HepG2 (cell line): Measurements from ENCODE around the gene RPA1. TPM values are rescaled to one million over a fixed set of nuclear protein-coding genes. Genes with fewer than 3 reads are reported as not detected.

Experiments
- CSRNP1 ChIP-seq: sonication (generic); formaldehyde crosslinking; IDR thresholded peaks from 2 replicates; pipeline ENCODE4 v1.8.1; 2023; ENCODE audit warnings: mild to moderate bottlenecking, missing genetic modification reagents
- GLMP ChIP-seq: sonication (generic); formaldehyde crosslinking; IDR thresholded peaks from 2 replicates; pipeline ENCODE4 v1.9.0; 2021; ENCODE audit warnings: missing genetic modification reagents, mild to moderate bottlenecking, borderline replicate concordance
- HOMEZ ChIP-seq: IDR thresholded peaks from 2 replicates; pipeline ENCODE4 v1.6.1; 2016; ENCODE audit warnings: low read depth
- KAT7 ChIP-seq: IDR thresholded peaks from 2 replicates; pipeline ENCODE4 v1.6.1; 2018; ENCODE audit warnings: borderline replicate concordance, missing compliant biosample characterization
- KLF6 ChIP-seq: IDR thresholded peaks from 2 replicates; pipeline ENCODE4 v1.8.0; 2016; ENCODE audit warnings: missing biosample characterization, missing genetic modification reagents
- LBX2 ChIP-seq: sonication (generic); formaldehyde crosslinking; IDR thresholded peaks from 2 replicates; pipeline ENCODE4 v1.5.0; 2020; ENCODE audit warnings: missing genetic modification reagents, mild to moderate bottlenecking, borderline replicate concordance
- MNT ChIP-seq: fragments of 450-650 bp; IDR thresholded peaks from 2 replicates; pipeline ENCODE4 v1.6.1; 2016
- NCOA5 ChIP-seq: sonication (generic); formaldehyde crosslinking; IDR thresholded peaks from 2 replicates; pipeline ENCODE4 v1.4.0; 2020; ENCODE audit warnings: missing genetic modification reagents
- NR2F1 ChIP-seq, 2 experiments: fragments of 450-650 bp in 1 of 2; formaldehyde crosslinking in 1 of 2; IDR thresholded peaks; 2 replicates each; pipeline versions ENCODE4 v1.5.0 to v1.6.1; 2016 to 2020; ENCODE audit warnings: mild to moderate bottlenecking in 1 of 2, missing compliant biosample characterization in 1 of 2, missing genetic modification reagents in 1 of 2, moderate library complexity in 1 of 2
- POGZ ChIP-seq: sonication (generic); formaldehyde crosslinking; IDR thresholded peaks from 2 replicates; pipeline ENCODE4 v1.4.0; 2020; ENCODE audit warnings: mild to moderate bottlenecking, missing genetic modification reagents
- POLR2AphosphoS2 ChIP-seq: IDR thresholded peaks from 2 replicates; pipeline ENCODE4 v1.6.1; 2011; ENCODE audit warnings: low read depth, low read length, improper control_type of control experiment
- RBFOX2 ChIP-seq: fragments of 200-400 bp; formaldehyde crosslinking; IDR thresholded peaks from 2 replicates; pipeline ENCODE4 v1.6.1; 2017; ENCODE audit warnings: low read depth, mild to moderate bottlenecking, low read length
- RFXAP ChIP-seq: sonication (generic); formaldehyde crosslinking; IDR thresholded peaks from 2 replicates; pipeline ENCODE4 v1.4.0; 2020; ENCODE audit warnings: missing genetic modification reagents, borderline replicate concordance
- SALL1 ChIP-seq: sonication (generic); formaldehyde crosslinking; IDR thresholded peaks from 2 replicates; pipeline ENCODE4 v1.8.0; 2022; ENCODE audit warnings: mild to moderate bottlenecking, missing genetic modification reagents
- ZBTB1 ChIP-seq: sonication (generic); formaldehyde crosslinking; IDR thresholded peaks from 2 replicates; pipeline ENCODE4 v1.4.0; 2020; ENCODE audit warnings: missing genetic modification reagents, borderline replicate concordance
- ZFP36L1 ChIP-seq: sonication (generic); formaldehyde crosslinking; IDR thresholded peaks from 2 replicates; pipeline ENCODE4 v1.8.0; 2022; ENCODE audit warnings: mild to moderate bottlenecking, missing genetic modification reagents, moderate library complexity
- ZNF143 ChIP-seq: sonication (generic); formaldehyde crosslinking; IDR thresholded peaks from 2 replicates; pipeline ENCODE4 v1.4.0; 2020; ENCODE audit warnings: missing genetic modification reagents
- ZNF253 ChIP-seq: sonication (generic); formaldehyde crosslinking; IDR thresholded peaks from 2 replicates; pipeline ENCODE4 v1.8.0; 2022; ENCODE audit warnings: mild to moderate bottlenecking, missing genetic modification reagents, borderline replicate concordance
- ZNF572 ChIP-seq: sonication (generic); formaldehyde crosslinking; IDR thresholded peaks from 2 replicates; pipeline ENCODE4 v1.5.1; 2020; ENCODE audit warnings: mild to moderate bottlenecking, missing genetic modification reagents
- ZNF652 ChIP-seq: IDR thresholded peaks from 2 replicates; pipeline ENCODE4 v1.6.1; 2016; ENCODE audit warnings: low read depth, borderline replicate concordance
- ZNF724P ChIP-seq: sonication (generic); formaldehyde crosslinking; IDR thresholded peaks from 2 replicates; pipeline ENCODE4 v1.8.0; 2022; ENCODE audit warnings: missing genetic modification reagents, borderline replicate concordance
- polyA plus RNA-seq, 8 experiments: library from polyadenylated mRNA; depleted of rRNA in 3 of 8; stranded (reverse) in 7 of 8; unstranded in 1 of 8; fragments of >200 nt; fragmentation: Illumina TruSeq in 4 of 8; extraction: Trizol in 4 of 8; gene quantifications; 2 replicates each; pipeline versions ENCODE4 v1.2.1 to v1.2.3, GENCODE V29; 2011 to 2016; ENCODE audit warnings: low read depth in 4 of 8, missing spikeins in 1 of 8, mixed read lengths in 1 of 8; ENCODE audit not compliant: insufficient read depth in 1 of 8
- total RNA-seq, 5 experiments: library from RNA; depleted of rRNA; stranded (reverse); fragments of >200 nt; fragmentation: Illumina TruSeq; extraction: Trizol; gene quantifications; 2 replicates each; pipeline ENCODE4 v1.2.3, GENCODE V29; 2016; ENCODE audit warnings: low read depth in 1 of 5

Gene RPA1
- total and polyA plus RNA-seq, 2 of the 13 experiments (the other 11 are each of a cell fraction or from before 2014, with no cell fraction given), result 13.9 to 37.6 TPM

- TF ChIP-seq LBX2 (CRISPR knock-in tag) (no peak), ZNF253 (CRISPR knock-in tag) (no peak), RBFOX2 (no peak), CSRNP1 (CRISPR knock-in tag) (no peak), POLR2AphosphoS2 (no peak), POGZ (CRISPR knock-in tag) (0 out of 2 replicates have a peak, but pooled peaks have one; percentile 35), ZNF724P (CRISPR knock-in tag) (no peak), KAT7 (no peak), NR2F1 (CRISPR knock-in tag; IDR thresholded peaks at IDR 0.05) (0 out of 4 replicates have a peak, but pooled peaks of 1 of the 2 experiments have one; percentile 22), GLMP (CRISPR knock-in tag) (no peak), ZNF652 (CRISPR knock-in tag) (no peak), ZBTB1 (CRISPR knock-in tag) (no peak), KLF6 (no peak), ZNF572 (no peak), NCOA5 (no peak), HOMEZ (peak; percentile 80; the same call in 1 of the 2 replicates), ZNF143 (no peak), MNT (no peak), ZFP36L1 (0 out of 2 replicates have a peak, but pooled peaks have one; percentile 33), SALL1 (peak; percentile 33; the same call in 1 of the 2 replicates), RFXAP (CRISPR knock-in tag) (no peak)
Measured at GRCh38 chr17:1852327-1852726, 22.5 kb downstream of the RPA1 start (continued).
